Measurements from ENCODE around the gene RPL34. TPM values are rescaled to one million over a fixed set of nuclear protein-coding genes. Genes with fewer than 3 reads are reported as not detected.

RPL34 gene
- total and polyA plus RNA-seq, 2 of the 8 experiments (the other 6 are each of a cell fraction or from before 2014, with no cell fraction given), result 1,430 to 2,987 TPM

GRCh38 chr4:108626056-108626455 is 5.7 kb downstream of the RPL34 start (continued):
- TF ChIP-seq CHD7 (IDR thresholded peaks at IDR 0.05; ENCODE audit: insufficient replicate concordance, low read length), result no peak
- no peak for TF ChIP-seq SAP30 (IDR thresholded peaks at IDR 0.05; ENCODE audit: insufficient read depth, insufficient replicate concordance, low read length)
- no peak for TF ChIP-seq GTF2F1 (IDR thresholded peaks at IDR 0.05; ENCODE audit: borderline replicate concordance, low read depth, low read length)
- peak; percentile 63; the same call in 1 of the 2 replicates for TF ChIP-seq POLR2AphosphoS5 (IDR thresholded peaks at IDR 0.05; ENCODE audit: low read depth, low read length)

All from H1 (cell line).